SK-N-SH (cell line): ENCODE data around the gene RNLS. TPM values are rescaled to one million over a fixed set of nuclear protein-coding genes. Genes with fewer than 3 reads are reported as not detected.

Source experiments
- CTCF ChIA-PET: fragments of 300-600, 350-600 bp; formaldehyde crosslinking; extraction: SDS; loops from one replicate; lab custom pipeline; 2021; lab: Yijun Ruan, JAX
- POLR2A ChIA-PET: fragments of 350-600 bp; sonication (Branson Sonifier 250); formaldehyde crosslinking; extraction: SDS; loops from one replicate; lab custom pipeline; 2020; ENCODE audit warnings: antibody characterized with exemption, inconsistent platforms; lab: Yijun Ruan, JAX
- DNase-seq: peaks from one replicate; pipeline ENCODE4 v3.0.0; 2012
- H2AFZ ChIP-seq: fragments of 200-600 bp; sonication (generic); 2 replicates; pipeline ENCODE4 v1.8.1; 2016; ENCODE audit warnings: antibody characterized with exemption, mild to moderate bottlenecking, low read depth
- H3F3A ChIP-seq: fragments of 200-600 bp; sonication (generic); replicated peaks from 2 replicates; pipeline ENCODE3; 2016; ENCODE audit warnings: antibody characterized with exemption, mild to moderate bottlenecking; ENCODE audit not compliant: insufficient read depth
- H3K27ac ChIP-seq, 2 experiments: fragments of 200-500 bp in 1 of 2; fragments of 200-600 bp in 1 of 2; sonication (Bioruptor generic) in 1 of 2; sonication (generic), shearing (Covaris generic) in 1 of 2; 2 replicates each; pipeline versions ENCODE4 v1.5.1 to v1.6.1; 2014 to 2016; ENCODE audit warnings: low read depth in 2 of 2, inconsistent platforms in 1 of 2, low read length in 1 of 2, mild to moderate bottlenecking in 1 of 2, mixed read lengths in 1 of 2
- H3K27me3 ChIP-seq: fragments of 200-600 bp; sonication (generic), shearing (Covaris generic); 2 replicates; pipeline ENCODE4 v1.6.1; 2016; ENCODE audit warnings: mixed run types; ENCODE audit not compliant: insufficient read depth
- H3K36me3 ChIP-seq, 2 experiments: fragments of 200-500 bp in 1 of 2; fragments of 200-600 bp in 1 of 2; sonication (Bioruptor generic) in 1 of 2; sonication (generic) in 1 of 2; replicated peaks in 1 of 2; 2 replicates each; pipeline versions ENCODE3 to v1.5.1; 2014 to 2016; ENCODE audit warnings: low read length in 1 of 2, mild to moderate bottlenecking in 1 of 2; ENCODE audit not compliant: insufficient read depth in 2 of 2, control insufficient read depth in 1 of 2
- H3K4me1 ChIP-seq, 2 experiments: fragments of 200-500 bp in 1 of 2; fragments of 200-600 bp in 1 of 2; sonication (Bioruptor generic) in 1 of 2; sonication (generic), shearing (Covaris generic) in 1 of 2; 2 replicates each; pipeline versions ENCODE4 v1.5.1 to v1.6.1; 2014 to 2016; ENCODE audit warnings: low read depth in 1 of 2, low read length in 1 of 2, mixed run types in 1 of 2; ENCODE audit not compliant: insufficient read depth in 2 of 2, control insufficient read depth in 1 of 2
- H3K4me2 ChIP-seq: fragments of 200-600 bp; sonication (generic), shearing (Covaris generic); 2 replicates; pipeline ENCODE4 v1.6.1; 2017; ENCODE audit warnings: mixed run types
- H3K4me3 ChIP-seq, 2 experiments: fragments of 200-500 bp in 1 of 2; fragments of 200-600 bp in 1 of 2; sonication (Bioruptor generic) in 1 of 2; sonication (generic), shearing (Covaris generic) in 1 of 2; 2 replicates each; pipeline versions ENCODE4 v1.5.1 to v1.8.1; 2014 to 2016; ENCODE audit warnings: low read depth in 2 of 2, inconsistent platforms in 1 of 2, low read length in 1 of 2, mild to moderate bottlenecking in 1 of 2, mixed read lengths in 1 of 2, moderate library complexity in 1 of 2
- H3K79me2 ChIP-seq: fragments of 200-600 bp; sonication (generic); 2 replicates; pipeline ENCODE4 v1.8.1; 2017; ENCODE audit warnings: mild to moderate bottlenecking; ENCODE audit not compliant: insufficient read depth
- H3K9ac ChIP-seq: fragments of 200-600 bp; sonication (generic); 2 replicates; pipeline ENCODE4 v1.6.1; 2017; ENCODE audit warnings: mixed run types
- H3K9me2 ChIP-seq: fragments of 200-600 bp; sonication (generic); 2 replicates; pipeline ENCODE4 v1.6.1; 2017; ENCODE audit warnings: mixed run types
- H3K9me3 ChIP-seq: fragments of 200-600 bp; sonication (generic); 2 replicates; pipeline ENCODE4 v1.6.1; 2017; ENCODE audit warnings: mixed run types, mild to moderate bottlenecking, moderate library complexity
- H4K20me1 ChIP-seq: fragments of 200-600 bp; sonication (generic); 2 replicates; pipeline ENCODE4 v1.6.1; 2017; ENCODE audit warnings: mild to moderate bottlenecking, mixed run types; ENCODE audit not compliant: insufficient read depth
- CHD2 ChIP-seq: fragments of 150-350 bp; IDR thresholded peaks from 2 replicates; pipeline ENCODE4 v1.6.1; 2018; ENCODE audit warnings: low read length; ENCODE audit not compliant: partially characterized antibody
- EP300 ChIP-seq, 2 experiments: IDR thresholded peaks; 2 replicates each; pipeline versions ENCODE4 v1.4.0 to v1.6.1; 2012; ENCODE audit warnings: borderline replicate concordance in 1 of 2, low read depth in 1 of 2, low read length in 1 of 2
- FOSL2 ChIP-seq: IDR thresholded peaks from 2 replicates; pipeline ENCODE4 v1.4.0; 2012; ENCODE audit warnings: low read depth, mild to moderate bottlenecking, moderate library complexity, borderline replicate concordance
- FOXM1 ChIP-seq: IDR thresholded peaks from 2 replicates; pipeline ENCODE4 v1.4.0; 2012; ENCODE audit warnings: low read depth, mild to moderate bottlenecking
- GABPA ChIP-seq: IDR thresholded peaks from 2 replicates; pipeline ENCODE4 v1.4.0; 2012; ENCODE audit warnings: low read depth, mild to moderate bottlenecking
- IRF3 ChIP-seq: fragments of 150-350 bp; IDR thresholded peaks from 2 replicates; pipeline ENCODE4 v1.6.1; 2016; ENCODE audit warnings: mild to moderate bottlenecking, low read depth, low read length
- JUND ChIP-seq: IDR thresholded peaks from 2 replicates; pipeline ENCODE4 v1.4.0; 2012
- MEF2A ChIP-seq: IDR thresholded peaks from 2 replicates; pipeline ENCODE4 v1.4.0; 2012; ENCODE audit warnings: low read depth, borderline replicate concordance
- PBX3 ChIP-seq: IDR thresholded peaks from 2 replicates; pipeline ENCODE4; 2012
- POLR2AphosphoS5 ChIP-seq: IDR thresholded peaks from 2 replicates; pipeline ENCODE4 v1.6.1; 2012; ENCODE audit warnings: low read depth, low read length
- RCOR1 ChIP-seq: fragments of 150-350 bp; IDR thresholded peaks from 2 replicates; pipeline ENCODE4 v1.6.1; 2017; ENCODE audit warnings: antibody characterized with exemption, low read length
- REST ChIP-seq: IDR thresholded peaks from 2 replicates; pipeline ENCODE4 v1.6.1; 2012; ENCODE audit warnings: mild to moderate bottlenecking, low read depth, low read length, moderate library complexity
- RXRA ChIP-seq: IDR thresholded peaks from 2 replicates; pipeline ENCODE4 v1.4.0; 2012; ENCODE audit warnings: low read depth, mild to moderate bottlenecking, borderline replicate concordance
- USF1 ChIP-seq: IDR thresholded peaks from 2 replicates; pipeline ENCODE4 v1.4.0; 2012; ENCODE audit warnings: low read depth, borderline replicate concordance
- YY1 ChIP-seq: IDR thresholded peaks from 2 replicates; pipeline ENCODE4 v1.4.0; 2012; ENCODE audit warnings: low read depth, mild to moderate bottlenecking
- WGBS: methylation state at CpG from one replicate; pipeline ENCODE4 v1.1.6; 2017; ENCODE audit warnings: low lambda C conversion rate; 5-methylcytosine and 5-hydroxymethylcytosine counted together
- polyA plus RNA-seq, 3 experiments: library from polyadenylated mRNA; depleted of rRNA; stranded (reverse); fragments of >200 nt; gene quantifications; 2 replicates each; pipeline ENCODE4 v1.2.3, GENCODE V29; 2012
- TF ChIP-seq, protein P1 (sequence below): fragments of 200-600 bp; sonication (generic); IDR thresholded peaks from 2 replicates; pipeline ENCODE4 v1.6.1; 2017; ENCODE audit warnings: antibody characterized with exemption, mild to moderate bottlenecking, moderate library complexity

RNLS gene
- polyA plus RNA-seq, 1 of the 3 experiments (the other 2 are of a cell fraction): not detected

DNA sequence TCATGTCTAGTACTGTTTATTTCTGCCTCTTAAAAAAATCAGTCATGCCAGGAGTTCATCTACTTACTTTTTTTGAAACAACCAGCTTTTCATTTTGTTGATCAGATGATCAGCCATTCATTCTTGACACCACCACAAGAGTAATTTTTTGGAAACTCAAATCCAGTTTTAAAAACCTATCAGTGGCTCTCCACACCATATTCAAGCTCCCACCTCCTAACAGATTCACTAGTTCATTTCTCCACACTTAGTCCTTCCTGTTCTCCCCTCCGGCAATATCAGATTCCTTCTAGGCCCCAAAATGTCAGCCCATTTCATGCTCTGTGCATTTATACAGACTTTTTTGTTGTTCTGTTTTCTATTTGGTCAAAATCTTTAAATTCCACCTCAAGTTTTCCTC is 341.6 kb downstream of the RNLS start:
- 97% methylated on average over 1 of the region's 1 CpG for WGBS
- ChIA-PET POLR2A (no interaction called here), CTCF (interaction anchor here (1.0 to 1.9 kb wide), 3 partner anchors 16 to 148 kb away, joined by 3 to 7 read pairs (median 3); no protein-coding TSS in a partner anchor)
- Histone ChIP-seq H3F3A (no peaks in the 10 kb centered on the region), H3K4me3 (no peak overlapping the region), H3K9ac (no peak overlapping the region), H4K20me1 (no peaks in the 10 kb centered on the region), H3K79me2 (no peaks in the 10 kb centered on the region), H3K4me2 (no peak overlapping the region), H3K27me3 (no peaks in the 10 kb centered on the region), H3K36me3 (no peaks in the 10 kb centered on the region), H3K9me2 (no peaks in the 10 kb centered on the region), H3K9me3 (no peaks in the 10 kb centered on the region), H2AFZ (no peak overlapping the region), H3K27ac (no peak overlapping the region), H3K4me1 (peaks cover 0 to 31% of the 10 kb centered on the region in 2 experiments; a peak in 2 of 4 replicates)
- TF ChIP-seq FOSL2: no peak
- no peak for TF ChIP-seq RXRA
- TF ChIP-seq, protein P1, sequence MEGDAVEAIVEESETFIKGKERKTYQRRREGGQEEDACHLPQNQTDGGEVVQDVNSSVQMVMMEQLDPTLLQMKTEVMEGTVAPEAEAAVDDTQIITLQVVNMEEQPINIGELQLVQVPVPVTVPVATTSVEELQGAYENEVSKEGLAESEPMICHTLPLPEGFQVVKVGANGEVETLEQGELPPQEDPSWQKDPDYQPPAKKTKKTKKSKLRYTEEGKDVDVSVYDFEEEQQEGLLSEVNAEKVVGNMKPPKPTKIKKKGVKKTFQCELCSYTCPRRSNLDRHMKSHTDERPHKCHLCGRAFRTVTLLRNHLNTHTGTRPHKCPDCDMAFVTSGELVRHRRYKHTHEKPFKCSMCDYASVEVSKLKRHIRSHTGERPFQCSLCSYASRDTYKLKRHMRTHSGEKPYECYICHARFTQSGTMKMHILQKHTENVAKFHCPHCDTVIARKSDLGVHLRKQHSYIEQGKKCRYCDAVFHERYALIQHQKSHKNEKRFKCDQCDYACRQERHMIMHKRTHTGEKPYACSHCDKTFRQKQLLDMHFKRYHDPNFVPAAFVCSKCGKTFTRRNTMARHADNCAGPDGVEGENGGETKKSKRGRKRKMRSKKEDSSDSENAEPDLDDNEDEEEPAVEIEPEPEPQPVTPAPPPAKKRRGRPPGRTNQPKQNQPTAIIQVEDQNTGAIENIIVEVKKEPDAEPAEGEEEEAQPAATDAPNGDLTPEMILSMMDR: no peak
- no peak for DNase-seq

- H3K9ac ChIP-seq: no peak overlapping the region
- no peak overlapping the region for H2AFZ ChIP-seq
- H4K20me1 ChIP-seq: no peaks in the 10 kb centered on the region
- H3K27ac ChIP-seq: no peak overlapping the region
- no peak overlapping the region for H3K4me2 ChIP-seq
- H3F3A ChIP-seq: no peaks in the 10 kb centered on the region
- H3K9me2 ChIP-seq: no peaks in the 10 kb centered on the region
- peaks cover 0 to 14% of the 10 kb centered on the region in 2 experiments; a peak in 2 of 4 replicates for H3K4me1 ChIP-seq
- ChIA-PET CTCF (interaction anchor here (1.8 kb wide), 1 partner anchor 10 kb away, joined by 7 read pairs; no protein-coding TSS in a partner anchor), POLR2A (interaction anchor here (1.0 kb wide), 1 partner anchor 23 kb away, joined by 3 read pairs; no protein-coding TSS in a partner anchor)
- no peak for TF ChIP-seq IRF3
- no peak for TF ChIP-seq EP300 (IDR thresholded peaks at IDR 0.05; ENCODE audit: borderline replicate concordance in 1 of 2, low read depth in 1 of 2, low read length in 1 of 2)
- TF ChIP-seq GABPA: no peak
- no peak for TF ChIP-seq FOXM1
- no peak for TF ChIP-seq MEF2A
- no peak for TF ChIP-seq REST
- no peak for TF ChIP-seq PBX3
- no peak for TF ChIP-seq POLR2AphosphoS5
- no peak for TF ChIP-seq JUND
- no peak for TF ChIP-seq RCOR1
- TF ChIP-seq USF1: no peak
- TF ChIP-seq YY1: no peak
- TF ChIP-seq FOSL2: no peak
- no peak for TF ChIP-seq CHD2
- H3K27me3 ChIP-seq: no peaks in the 10 kb centered on the region
- DNase-seq: no peak
- H3K9me3 ChIP-seq: no peaks in the 10 kb centered on the region
- no peaks in the 10 kb centered on the region for H3K79me2 ChIP-seq
- H3K36me3 ChIP-seq: no peaks in the 10 kb centered on the region
- H3K4me3 ChIP-seq: no peak overlapping the region
- WGBS: 90% methylated on average over 2 of the region's 2 CpGs
Measured at GRCh38 chr10:88239212-88239611, 343.9 kb downstream of the RNLS start.
